Right cardiac atrium (tissue), 5 donors: ENCODE data around the gene ULK4. TPM values are rescaled to one million over a fixed set of nuclear protein-coding genes. Genes with fewer than 3 reads are reported as not detected.

Experiments
- ATAC-seq, 2 donors: fragments of 200-7000 bp; cut with Tn5 transposase; one replicate each; pipeline versions ENCODE4 v1.8.0 to v1.9.1; 2020; ENCODE audit warnings: moderate library complexity in 2 of 2, mild to moderate bottlenecking in 1 of 2
- DNase-seq, 3 donors: peaks; one replicate each; pipeline ENCODE4 v3.0.0-alpha.2; 2020
- H3K27ac ChIP-seq: one replicate; pipeline ENCODE4 v1.5.1; 2013; ENCODE audit warnings: mild to moderate bottlenecking, low read length, control low read depth, moderate library complexity
- H3K27me3 ChIP-seq: one replicate; pipeline ENCODE4 v1.6.1; 2013; ENCODE audit not compliant: control insufficient read depth, insufficient read depth
- H3K4me1 ChIP-seq: one replicate; pipeline ENCODE4 v1.6.1; 2013; ENCODE audit warnings: low read length; ENCODE audit not compliant: control insufficient read depth, insufficient read depth
- H3K4me3 ChIP-seq: one replicate; pipeline ENCODE4 v1.5.1; 2013; ENCODE audit warnings: low read length, control low read depth
- H3K9me3 ChIP-seq: one replicate; pipeline ENCODE4 v1.6.1; 2013; ENCODE audit warnings: low read length; ENCODE audit not compliant: control insufficient read depth
- WGBS: extraction: QIAGEN DNeasy Blood & Tissue Kit; methylation state at CpG from one replicate; pipeline ENCODE4 v1.1.7; 2013; 5-methylcytosine and 5-hydroxymethylcytosine counted together
- intact Hi-C, 4 donors: fragments of 100-400 bp; cut with DNase I; formaldehyde crosslinking; loops; one replicate each; pipeline versions ENCODE4 v1.11.0 to v1.14.0; 2022 to 2023
- polyA plus RNA-seq: library from polyadenylated mRNA; stranded (reverse); fragments of 200-250 nt; gene quantifications from one replicate; pipeline ENCODE4 v1.2.3, GENCODE V29; 2013
- total RNA-seq, 4 donors: library from RNA; stranded (reverse); fragmentation: NEBNext Ultra II Directional; extraction: Animal tissue kit (Norgen Biotek cat#: 25700); gene quantifications; one replicate each; pipeline ENCODE4 v1.2.1, GENCODE V29; 2021
- donor health status: healthy with polysubstance abuse.
- donor health status: DM: no; HTN: yes; CAD: no.
- donor health status: DM: no; HTN: no; CAD: no.
- donor health status: DM: no; HTN: yes; CAD: no; lungs with severe emphysema.
- donor health status: DM: yes; HTN: yes; CAD: no.

The ULK4 gene
- total and polyA plus RNA-seq, 5 donors, result 13.8 to 22.4 (median 18.0) TPM

DNA sequence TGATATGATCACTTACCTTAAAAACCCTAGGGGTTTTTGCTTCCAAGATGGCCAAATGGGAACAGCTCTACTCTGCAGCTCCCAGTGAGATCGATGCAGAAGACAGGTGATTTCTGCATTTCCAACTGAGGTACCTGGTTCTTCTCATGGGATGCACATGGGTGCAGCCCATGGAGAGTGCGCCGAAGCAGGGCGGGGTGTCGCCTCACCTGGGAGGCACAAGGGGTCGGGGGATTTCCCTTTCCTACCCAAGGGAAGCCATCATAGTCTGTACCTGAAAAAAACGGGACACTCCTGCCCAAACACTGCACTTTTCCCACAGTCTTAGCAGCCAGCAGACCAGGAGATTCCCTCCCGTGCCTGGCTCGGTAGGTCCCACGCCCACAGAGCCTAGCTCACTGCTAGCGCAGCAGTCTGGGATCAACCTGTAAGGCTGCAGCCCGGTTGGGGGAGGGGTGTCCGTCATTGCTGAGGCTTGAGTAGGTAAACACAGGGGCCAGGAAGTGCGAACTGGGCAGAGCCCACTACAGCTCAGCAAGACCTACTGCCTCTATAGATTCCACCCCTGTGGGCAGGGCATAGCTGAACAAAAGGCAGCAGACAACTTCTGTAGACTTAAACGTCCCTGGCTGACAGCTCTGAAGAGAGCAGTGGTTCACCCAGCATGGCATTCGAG is 684.0 kb downstream of the ULK4 start:
- Histone ChIP-seq H3K4me1 (no peaks in the 10 kb centered on the region), H3K27ac (no peak overlapping the region), H3K9me3 (no peaks in the 10 kb centered on the region), H3K4me3 (no peak overlapping the region), H3K27me3 (no peaks in the 10 kb centered on the region)
- intact Hi-C loops, result no loop called here
- no peak for DNase-seq
- 69% methylated on average over 16 of the region's 16 CpGs for WGBS
- ATAC-seq, result no peak

DNA sequence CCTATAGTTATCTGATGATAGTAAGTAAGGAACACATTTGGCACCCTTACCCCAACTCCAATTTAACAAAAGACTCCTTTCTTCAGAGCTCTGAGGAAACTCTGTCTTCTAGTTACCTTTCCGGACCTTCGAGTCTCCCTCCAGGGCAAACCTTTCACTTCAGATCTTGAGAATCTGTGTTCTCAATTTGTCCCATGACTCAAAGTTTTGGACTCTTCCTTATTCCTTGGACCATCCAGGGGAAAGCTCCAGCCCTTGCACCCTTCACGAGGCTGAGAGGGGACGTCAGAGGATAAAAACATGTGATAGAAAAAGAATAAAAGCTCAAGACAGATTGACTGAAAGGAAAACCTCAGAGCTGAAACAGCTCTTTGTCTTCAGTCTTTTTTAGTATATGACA is 685.7 kb downstream of the ULK4 start:
- no peaks in the 10 kb centered on the region for H3K4me1 ChIP-seq
- DNase-seq, result no peak
- no peaks in the 10 kb centered on the region for H3K27me3 ChIP-seq
- intact Hi-C loops, result no loop called here
- 80% methylated on average over 4 of the region's 4 CpGs for WGBS
- H3K27ac ChIP-seq, result no peak overlapping the region
- H3K9me3 ChIP-seq, result no peaks in the 10 kb centered on the region
- no peak for ATAC-seq
- H3K4me3 ChIP-seq, result no peak overlapping the region

DNA sequence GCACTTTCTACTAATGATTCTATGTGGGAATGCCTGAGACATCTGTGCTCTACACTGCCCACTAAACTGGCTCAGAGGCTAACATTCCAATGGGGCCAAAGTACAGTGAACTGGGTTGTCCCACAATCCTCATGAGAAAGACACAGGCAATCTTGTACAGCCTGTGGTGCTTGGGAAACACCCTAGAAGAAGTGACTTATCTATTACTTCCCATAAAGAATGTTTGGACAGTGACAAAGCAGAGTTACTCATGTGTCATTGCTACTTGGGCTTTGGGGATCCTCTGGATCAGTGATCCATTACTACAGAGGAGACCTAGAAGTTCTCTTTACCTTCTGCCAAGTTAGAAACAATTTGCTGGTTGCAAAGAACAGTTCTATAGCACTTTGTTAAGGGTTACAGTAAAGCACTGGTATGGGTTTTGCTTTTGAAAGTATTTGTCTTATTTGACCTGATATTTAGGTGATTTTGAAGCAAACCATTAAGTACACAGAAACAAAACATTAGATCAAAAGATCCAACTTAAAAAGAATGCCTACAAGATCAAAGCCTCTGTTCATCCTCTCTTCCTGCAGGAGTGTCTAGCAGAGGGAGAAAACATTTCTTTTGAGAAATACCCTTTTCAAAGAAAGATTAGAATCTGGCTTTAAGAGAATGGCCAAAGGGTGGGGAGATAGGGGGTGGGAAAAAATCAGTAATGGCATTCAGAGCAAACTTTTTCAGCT is 686.8 kb downstream of the ULK4 start:
- no peaks in the 10 kb centered on the region for H3K4me1 ChIP-seq
- H3K27ac ChIP-seq, result no peak overlapping the region
- DNase-seq (no peak), ATAC-seq (no peak)
- no peak overlapping the region for H3K4me3 ChIP-seq
- H3K9me3 ChIP-seq, result no peaks in the 10 kb centered on the region
- no peaks in the 10 kb centered on the region for H3K27me3 ChIP-seq
- intact Hi-C loops, result no loop called here

DNA sequence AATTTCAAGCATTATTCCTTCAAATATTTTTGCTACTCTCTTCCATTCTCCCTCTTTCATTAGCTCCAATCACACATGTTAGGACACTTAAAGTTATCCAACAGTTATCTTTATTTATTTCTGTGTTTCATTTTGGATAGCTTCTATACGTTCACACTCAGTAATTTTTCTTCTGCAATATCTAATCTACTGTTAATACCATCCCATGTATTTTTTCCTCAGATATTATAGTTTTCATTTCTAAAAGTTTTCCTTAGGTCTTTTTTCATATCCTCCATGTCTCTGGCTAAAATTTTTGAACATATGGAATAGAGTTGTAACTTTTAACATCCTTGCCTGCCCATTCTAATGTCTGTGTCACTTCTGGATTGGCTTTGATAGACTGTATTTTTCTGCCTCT is 689.2 kb downstream of the ULK4 start:
- no peak overlapping the region for H3K4me3 ChIP-seq
- no peak overlapping the region for H3K27ac ChIP-seq
- WGBS, result 85% methylated on average over 1 of the region's 1 CpG
- no peaks in the 10 kb centered on the region for H3K27me3 ChIP-seq
- no peak for ATAC-seq
- H3K4me1 ChIP-seq, result no peaks in the 10 kb centered on the region
- no peak for DNase-seq
- no peaks in the 10 kb centered on the region for H3K9me3 ChIP-seq
- intact Hi-C loops, result no loop called here

DNA sequence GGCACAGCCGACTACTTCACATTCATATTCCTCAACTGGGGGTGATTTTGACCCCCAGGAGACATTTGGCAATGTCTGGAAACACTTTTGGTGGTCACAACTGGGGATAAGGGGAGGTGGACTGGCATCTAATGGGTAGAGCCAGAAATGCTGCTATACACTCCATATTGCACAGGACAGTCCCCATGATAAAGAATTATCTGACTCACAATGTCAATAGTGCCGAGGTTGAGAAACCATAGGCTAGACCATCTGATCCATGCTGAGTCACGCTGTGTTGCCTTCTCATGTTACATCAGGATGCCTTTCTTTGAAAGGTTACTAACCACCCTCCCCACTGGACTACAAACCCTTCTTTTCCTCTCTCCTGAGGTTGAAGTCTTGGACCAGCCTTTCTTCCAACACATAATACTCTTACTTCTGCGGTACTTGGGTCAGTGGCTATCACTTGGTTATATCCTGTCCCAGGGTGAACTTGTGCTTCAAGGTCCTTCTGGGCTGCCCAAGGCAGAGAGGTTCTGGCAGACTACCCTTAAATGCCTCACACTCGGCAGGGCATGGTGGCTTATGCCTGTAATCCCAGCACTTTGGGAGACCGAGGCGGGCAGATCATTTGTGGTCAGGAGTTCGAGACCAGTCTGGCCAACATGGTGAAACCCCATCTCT is 693.8 kb downstream of the ULK4 start:
- H3K9me3 ChIP-seq, result no peaks in the 10 kb centered on the region
- H3K4me1 ChIP-seq, result no peaks in the 10 kb centered on the region
- DNase-seq, result no peak
- ATAC-seq, result no peak
- H3K4me3 ChIP-seq, result no peak overlapping the region
- WGBS, result 96% methylated on average over 8 of the region's 8 CpGs
- no peak overlapping the region for H3K27ac ChIP-seq
- no peaks in the 10 kb centered on the region for H3K27me3 ChIP-seq
- intact Hi-C loops, result no loop called here

DNA sequence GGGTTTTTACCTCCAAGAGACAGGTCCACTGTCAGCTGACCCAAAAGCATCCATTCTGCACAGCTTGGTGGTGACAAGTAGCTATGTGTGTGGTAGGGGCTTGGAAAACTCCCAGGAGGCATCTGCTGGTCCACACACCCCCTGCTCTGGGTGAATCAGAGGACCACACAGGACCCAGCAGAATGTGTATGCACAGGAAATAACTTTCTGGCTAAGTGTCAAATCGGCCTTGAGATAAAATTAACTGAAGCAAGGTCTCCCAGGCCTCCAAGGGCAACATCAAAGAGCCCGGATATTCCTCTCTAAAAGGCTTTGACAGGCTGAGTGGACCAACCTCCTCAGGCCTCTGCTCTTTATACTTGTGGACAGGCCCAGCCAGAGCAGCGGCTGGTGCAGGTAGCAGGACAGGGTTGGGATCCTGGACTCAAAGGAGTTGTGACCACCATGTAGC is 696.1 kb downstream of the ULK4 start:
- WGBS, result 24% methylated on average over 3 of the region's 3 CpGs
- Histone ChIP-seq H3K27me3 (no peaks in the 10 kb centered on the region), H3K9me3 (no peaks in the 10 kb centered on the region), H3K4me3 (no peak overlapping the region), H3K4me1 (no peaks in the 10 kb centered on the region), H3K27ac (no peak overlapping the region)
- intact Hi-C loops, result no loop called here
- DNase-seq (no peak), ATAC-seq (peak; percentile 37 to 55)

DNA sequence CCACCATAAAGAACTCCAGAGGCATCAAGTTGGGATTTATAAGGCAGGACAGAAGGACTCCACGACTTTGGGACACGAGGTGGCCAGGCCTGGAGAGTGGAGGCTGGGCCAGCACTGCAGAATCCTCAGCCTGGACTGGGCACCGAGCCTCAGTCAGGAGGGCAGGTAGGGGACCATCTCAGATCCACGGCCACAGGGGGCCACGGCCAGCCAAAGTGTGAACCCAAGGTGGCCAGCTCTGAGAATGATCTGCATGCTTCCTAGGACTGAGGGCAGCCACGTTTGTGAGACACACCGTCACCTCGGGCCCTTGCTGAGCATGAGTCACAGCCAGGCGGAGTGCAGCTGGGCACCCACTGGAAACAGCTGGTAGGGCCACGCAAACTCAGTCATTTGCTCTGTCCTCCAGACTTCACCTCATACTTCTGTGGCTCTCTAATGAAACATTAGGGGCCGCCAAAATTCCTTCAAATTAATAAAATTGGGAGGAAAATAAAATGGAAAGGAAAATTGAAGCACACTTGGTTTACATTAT is 696.8 kb downstream of the ULK4 start:
- no peaks in the 10 kb centered on the region for H3K4me1 ChIP-seq
- no peak overlapping the region for H3K27ac ChIP-seq
- peak in 1 of 2 donors; percentile 31 for ATAC-seq
- WGBS, result 88% methylated on average over 11 of the region's 11 CpGs
- intact Hi-C loops, result no loop called here
- H3K9me3 ChIP-seq, result no peaks in the 10 kb centered on the region
- H3K27me3 ChIP-seq, result no peaks in the 10 kb centered on the region
- DNase-seq, result no peak
- H3K4me3 ChIP-seq, result no peak overlapping the region

DNA sequence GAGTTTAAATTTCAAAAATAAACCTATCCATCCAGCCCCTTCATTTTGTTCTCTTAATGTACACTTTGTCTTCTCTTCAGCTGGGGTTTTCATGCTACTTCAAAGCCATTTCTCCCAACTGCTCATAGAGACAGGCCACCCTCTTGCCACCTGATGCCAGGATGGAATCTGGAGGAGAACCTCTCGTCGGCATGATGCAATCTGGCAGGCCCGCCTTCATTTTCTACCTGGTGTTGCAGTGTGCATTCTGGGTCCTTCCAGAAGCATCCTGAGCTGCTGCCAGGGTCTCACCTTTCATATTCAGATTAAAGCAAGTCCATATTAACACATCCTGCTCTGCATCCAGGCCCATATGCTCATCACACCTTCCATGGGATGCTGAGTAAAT is 701.8 kb downstream of the ULK4 start:
- no peaks in the 10 kb centered on the region for H3K4me1 ChIP-seq
- H3K9me3 ChIP-seq, result no peaks in the 10 kb centered on the region
- no peak overlapping the region for H3K4me3 ChIP-seq
- ATAC-seq (no peak), DNase-seq (no peak)
- H3K27ac ChIP-seq, result no peak overlapping the region
- intact Hi-C loops, result no loop called here
- WGBS, result 93% methylated on average over 3 of the region's 3 CpGs
- no peaks in the 10 kb centered on the region for H3K27me3 ChIP-seq

DNA sequence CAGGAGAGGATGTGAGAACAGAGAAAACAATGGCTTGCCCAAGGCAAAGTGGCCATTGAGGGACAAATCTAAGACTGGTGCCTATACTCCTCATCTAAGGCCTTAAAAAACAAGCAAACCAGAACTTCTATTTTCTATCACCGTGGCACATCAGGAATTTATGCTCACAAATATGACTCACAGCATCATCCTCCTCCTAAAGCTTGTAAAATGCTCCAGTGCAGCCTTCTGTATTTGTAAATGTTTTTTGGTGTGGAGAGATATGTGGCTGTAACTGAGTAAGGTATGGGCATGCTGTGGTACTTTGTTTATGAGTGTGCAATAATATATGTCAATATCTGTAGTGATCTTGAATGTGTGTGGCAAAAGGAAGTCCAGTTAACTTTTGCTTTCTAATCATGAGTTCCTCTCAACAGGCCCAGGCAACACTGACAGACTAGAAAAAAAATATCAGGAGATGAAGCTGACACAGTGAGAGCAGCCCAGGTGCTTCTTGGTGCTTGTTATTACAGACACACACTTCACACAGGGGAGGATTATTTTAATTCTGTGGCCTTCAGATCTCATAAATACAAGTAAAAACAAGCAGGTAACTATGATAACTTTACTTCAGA is 702.3 kb downstream of the ULK4 start:
- Histone ChIP-seq H3K4me1 (no peaks in the 10 kb centered on the region), H3K27me3 (no peaks in the 10 kb centered on the region), H3K4me3 (no peak overlapping the region), H3K9me3 (no peaks in the 10 kb centered on the region), H3K27ac (no peak overlapping the region)
- DNase-seq (no peak), ATAC-seq (no peak)
- 83% methylated on average over 1 of the region's 1 CpG for WGBS
- intact Hi-C loops, result no loop called here

DNA sequence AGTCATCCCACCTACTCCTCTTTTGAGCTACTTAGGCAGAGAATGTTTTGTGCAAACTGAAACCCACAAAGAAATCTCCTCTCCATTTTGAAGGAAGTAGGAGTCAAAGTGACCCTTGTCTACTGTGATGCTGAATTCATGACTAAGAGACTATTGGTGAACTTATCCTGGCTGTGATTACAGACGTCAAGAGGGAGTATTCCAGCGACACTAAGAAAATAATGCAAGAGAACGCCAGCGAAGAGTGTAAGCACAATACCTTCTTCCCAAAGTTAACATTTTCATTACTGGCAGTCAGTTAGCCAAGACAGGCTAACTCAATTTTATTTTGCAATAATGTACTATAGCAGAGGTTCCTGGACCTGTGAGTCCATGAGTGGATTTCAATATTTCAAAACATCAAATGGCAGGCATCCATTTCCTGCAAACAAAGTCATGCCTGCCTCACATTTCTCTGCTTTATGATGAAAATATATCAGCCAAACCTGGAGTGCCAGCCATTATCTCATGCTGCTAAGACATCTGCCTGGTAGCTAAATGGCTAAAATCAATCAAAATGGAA is 703.6 kb downstream of the ULK4 start:
- 73% methylated on average over 4 of the region's 4 CpGs for WGBS
- DNase-seq (no peak), ATAC-seq (no peak)
- Histone ChIP-seq H3K27me3 (no peaks in the 10 kb centered on the region), H3K4me1 (no peaks in the 10 kb centered on the region), H3K4me3 (no peak overlapping the region), H3K27ac (no peak overlapping the region), H3K9me3 (no peaks in the 10 kb centered on the region)
- intact Hi-C loops, result no loop called here

DNA sequence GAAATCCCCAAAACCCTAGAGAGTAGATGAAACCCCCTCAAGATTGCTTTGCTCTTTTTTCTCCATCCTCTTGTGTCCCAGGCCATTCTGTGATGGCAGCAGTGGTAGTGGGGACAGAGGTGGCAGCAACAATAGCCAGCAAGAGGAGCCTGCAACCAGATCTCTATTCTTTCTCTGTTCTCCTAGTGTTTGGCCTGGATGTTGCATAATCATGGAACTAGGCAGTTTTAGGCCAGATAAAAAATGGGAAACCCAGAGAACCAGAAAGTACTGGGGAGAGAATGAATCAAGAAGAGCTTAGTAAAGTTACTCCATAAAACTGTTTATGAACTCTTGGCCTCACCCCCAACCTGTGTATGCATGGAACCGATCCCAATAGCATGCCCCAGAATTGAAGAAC is 710.3 kb downstream of the ULK4 start:
- WGBS, result 96% methylated on average over 1 of the region's 1 CpG
- no peak overlapping the region for H3K4me3 ChIP-seq
- no peak for DNase-seq
- H3K4me1 ChIP-seq, result peaks cover 7% of the 10 kb centered on the region
- no peak for ATAC-seq
- intact Hi-C loops, result no loop called here
- no peak overlapping the region for H3K27ac ChIP-seq
- no peaks in the 10 kb centered on the region for H3K27me3 ChIP-seq
- H3K9me3 ChIP-seq, result no peaks in the 10 kb centered on the region
